ENCODE measurements around the gene FANCE. TPM values are rescaled to one million over a fixed set of nuclear protein-coding genes. Genes with fewer than 3 reads are reported as not detected.

FANCE gene
- polyA plus RNA-seq, 1 donor (not counting 4 experiments of a cell fraction or from before 2014, with no cell fraction given), result 6.4 TPM

DNA sequence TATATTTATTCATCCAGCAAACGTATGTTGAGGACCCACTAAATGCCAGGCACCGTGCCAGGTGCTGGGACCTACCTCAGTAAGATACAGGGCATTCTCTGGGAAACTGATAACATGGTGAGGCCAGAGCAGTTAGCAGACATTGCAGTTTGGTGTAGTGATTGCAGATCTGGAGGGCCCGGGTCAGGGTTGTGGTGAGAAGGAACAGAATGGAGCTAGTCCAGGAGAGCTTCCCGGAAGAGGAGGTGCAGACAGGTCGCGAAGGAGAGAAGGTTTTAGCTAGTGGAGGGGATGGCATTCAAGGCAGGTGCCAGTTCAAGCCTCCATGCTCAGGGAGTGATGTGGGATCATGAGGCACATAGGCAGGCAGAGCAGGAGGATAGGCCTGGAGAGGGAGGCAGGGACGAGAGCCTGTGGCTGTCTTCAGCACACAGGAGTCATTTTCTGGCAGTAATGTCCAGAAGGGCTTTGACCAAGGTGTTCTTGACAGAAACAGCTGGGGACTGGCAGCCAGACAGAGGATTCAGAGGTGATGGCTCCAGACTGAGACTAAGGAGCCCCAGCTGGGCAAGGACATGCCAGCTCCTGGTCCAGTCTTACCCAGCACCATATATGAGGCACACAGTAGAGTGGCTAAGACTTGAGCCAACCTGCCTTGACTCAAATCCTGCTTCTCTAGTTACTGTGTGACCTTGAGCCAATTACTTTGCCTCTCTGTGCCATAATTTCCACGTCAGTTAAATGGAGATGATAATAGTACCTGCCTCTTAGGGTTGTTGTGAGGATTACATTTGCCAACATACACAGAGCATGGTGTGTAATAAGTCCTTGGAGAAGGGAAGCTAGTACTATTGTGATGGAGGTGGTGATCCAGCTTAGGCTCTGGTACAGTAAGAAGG, 48.3 kb upstream of the FANCE start:
- H4K20me1 ChIP-seq (ENCODE audit: control insufficient read depth, extremely low read depth, insufficient read depth, low read length), result no peaks in the 10 kb centered on the region
- no peaks in the 10 kb centered on the region for H3K9me3 ChIP-seq (ENCODE audit: control insufficient read depth, low read depth, low read length)
- no peak for DNase-seq (ENCODE audit: low read depth, low spot score)
- no peaks in the 10 kb centered on the region for H3K27me3 ChIP-seq (ENCODE audit: control insufficient read depth, extremely low read depth, insufficient read depth, low read length)
- H2AFZ ChIP-seq (ENCODE audit: control insufficient read depth, low read length), result no peak overlapping the region
- H3K36me3 ChIP-seq (ENCODE audit: control insufficient read depth in 2 of 2, extremely low read depth in 1 of 2, insufficient read depth in 2 of 2, low read length in 2 of 2), result peaks cover 11 to 15% of the 10 kb centered on the region in 2 experiments
- H3K4me3 ChIP-seq (ENCODE audit: control insufficient read depth in 2 of 3, extremely low read depth in 1 of 3, insufficient read depth in 2 of 3, low read depth in 1 of 3, low read length in 3 of 3), result no peak overlapping the region
- dilution Hi-C loops (cut with MboI; ENCODE audit: extremely low pct_ligation_motif_present, low sequenced_read_pairs), result no loop called here
- peaks cover 74% of the 10 kb centered on the region for H3K79me2 ChIP-seq (ENCODE audit: control insufficient read depth, insufficient read depth, low read length)
- TF ChIP-seq, protein P1, sequence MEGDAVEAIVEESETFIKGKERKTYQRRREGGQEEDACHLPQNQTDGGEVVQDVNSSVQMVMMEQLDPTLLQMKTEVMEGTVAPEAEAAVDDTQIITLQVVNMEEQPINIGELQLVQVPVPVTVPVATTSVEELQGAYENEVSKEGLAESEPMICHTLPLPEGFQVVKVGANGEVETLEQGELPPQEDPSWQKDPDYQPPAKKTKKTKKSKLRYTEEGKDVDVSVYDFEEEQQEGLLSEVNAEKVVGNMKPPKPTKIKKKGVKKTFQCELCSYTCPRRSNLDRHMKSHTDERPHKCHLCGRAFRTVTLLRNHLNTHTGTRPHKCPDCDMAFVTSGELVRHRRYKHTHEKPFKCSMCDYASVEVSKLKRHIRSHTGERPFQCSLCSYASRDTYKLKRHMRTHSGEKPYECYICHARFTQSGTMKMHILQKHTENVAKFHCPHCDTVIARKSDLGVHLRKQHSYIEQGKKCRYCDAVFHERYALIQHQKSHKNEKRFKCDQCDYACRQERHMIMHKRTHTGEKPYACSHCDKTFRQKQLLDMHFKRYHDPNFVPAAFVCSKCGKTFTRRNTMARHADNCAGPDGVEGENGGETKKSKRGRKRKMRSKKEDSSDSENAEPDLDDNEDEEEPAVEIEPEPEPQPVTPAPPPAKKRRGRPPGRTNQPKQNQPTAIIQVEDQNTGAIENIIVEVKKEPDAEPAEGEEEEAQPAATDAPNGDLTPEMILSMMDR (optimal IDR thresholded peaks at IDR 0.05 in 1 of 3, IDR thresholded peaks at IDR 0.05 in 1 of 3, conservative IDR thresholded peaks at IDR 0.05 in 1 of 3; ENCODE audit: extremely low read depth in 1 of 3, insufficient read depth in 2 of 3, low read length in 3 of 3), result no peak
- no peak for TF ChIP-seq EZH2 (IDR thresholded peaks at IDR 0.05; ENCODE audit: low read length)
- no peak for FAIRE-seq
- H3K4me2 ChIP-seq (ENCODE audit: control insufficient read depth, extremely low read depth, insufficient read depth, low read depth, low read length), result no peak overlapping the region
- peaks cover 4% of the 10 kb centered on the region for H3K9me1 ChIP-seq (ENCODE audit: control insufficient read depth, extremely low read depth, insufficient read depth, low read length)
- H3K4me1 ChIP-seq (ENCODE audit: control insufficient read depth, extremely low read depth, insufficient read depth, low read length), result peaks cover 36% of the 10 kb centered on the region
- H3K9ac ChIP-seq (ENCODE audit: control insufficient read depth, extremely low read depth, insufficient read depth, low read length), result no peak overlapping the region
- H3K27ac ChIP-seq (ENCODE audit: control insufficient read depth, insufficient read depth, low read length), result peak overlapping the region; percentile 99

DNA sequence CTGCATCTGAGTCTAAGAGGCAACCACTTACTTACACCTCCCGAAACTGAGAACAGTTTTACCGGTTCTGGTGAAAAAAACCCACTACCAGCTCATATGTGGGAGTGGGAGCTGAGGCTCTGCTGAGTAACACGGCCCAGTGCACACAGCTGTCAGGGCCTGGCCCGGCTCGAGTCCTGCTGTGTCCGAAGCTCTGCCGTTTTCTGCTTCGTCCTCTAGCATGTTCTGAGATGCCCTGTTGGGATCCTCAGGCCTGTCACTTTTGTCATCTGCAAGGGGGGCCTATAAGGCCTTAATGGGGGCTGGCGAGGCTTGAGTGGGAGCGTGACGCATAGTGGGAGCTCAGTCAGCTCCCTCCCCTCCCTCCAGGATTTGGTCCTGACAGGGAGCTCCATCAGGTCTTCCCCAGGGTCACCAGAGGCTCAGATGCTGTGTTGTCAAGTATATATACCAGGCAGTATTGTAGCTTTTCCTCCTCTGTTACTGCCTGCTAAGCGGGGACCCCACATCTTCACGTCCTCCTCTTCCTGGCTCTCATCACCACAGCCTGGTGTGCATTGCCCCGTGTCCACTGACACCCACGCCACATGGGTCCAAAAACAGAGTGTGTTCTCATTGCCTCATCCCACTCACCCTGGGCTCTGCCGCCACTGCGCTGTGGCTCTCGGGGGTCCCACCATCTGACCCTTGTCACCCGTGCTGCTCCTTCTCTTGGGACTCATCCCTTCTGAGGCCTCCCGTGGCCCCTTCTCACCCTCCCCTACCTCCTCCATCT, 45.2 kb upstream of the FANCE start:
- Histone ChIP-seq H3K4me3 (ENCODE audit: control insufficient read depth in 2 of 3, extremely low read depth in 1 of 3, insufficient read depth in 2 of 3, low read depth in 1 of 3, low read length in 3 of 3) (no peak overlapping the region), H3K27ac (ENCODE audit: control insufficient read depth, insufficient read depth, low read length) (no peak overlapping the region), H3K4me2 (ENCODE audit: control insufficient read depth, extremely low read depth, insufficient read depth, low read depth, low read length) (no peak overlapping the region), H3K9ac (ENCODE audit: control insufficient read depth, extremely low read depth, insufficient read depth, low read length) (no peak overlapping the region), H3K27me3 (ENCODE audit: control insufficient read depth, extremely low read depth, insufficient read depth, low read length) (no peaks in the 10 kb centered on the region), H3K9me1 (ENCODE audit: control insufficient read depth, extremely low read depth, insufficient read depth, low read length) (peaks cover 2% of the 10 kb centered on the region), H3K9me3 (ENCODE audit: control insufficient read depth, low read depth, low read length) (no peaks in the 10 kb centered on the region), H4K20me1 (ENCODE audit: control insufficient read depth, extremely low read depth, insufficient read depth, low read length) (no peaks in the 10 kb centered on the region), H3K79me2 (ENCODE audit: control insufficient read depth, insufficient read depth, low read length) (peaks cover 61% of the 10 kb centered on the region), H3K36me3 (ENCODE audit: control insufficient read depth in 2 of 2, extremely low read depth in 1 of 2, insufficient read depth in 2 of 2, low read length in 2 of 2) (peaks cover 16 to 21% of the 10 kb centered on the region in 2 experiments), H3K4me1 (ENCODE audit: control insufficient read depth, extremely low read depth, insufficient read depth, low read length) (peaks cover 24% of the 10 kb centered on the region), H2AFZ (ENCODE audit: control insufficient read depth, low read length) (no peak overlapping the region)
- dilution Hi-C loops (cut with MboI; ENCODE audit: extremely low pct_ligation_motif_present, low sequenced_read_pairs), result no loop called here
- DNase-seq (ENCODE audit: low read depth, low spot score), result no peak
- no peak for FAIRE-seq
- TF ChIP-seq, protein P1 (optimal IDR thresholded peaks at IDR 0.05 in 1 of 3, IDR thresholded peaks at IDR 0.05 in 1 of 3, conservative IDR thresholded peaks at IDR 0.05 in 1 of 3; ENCODE audit: extremely low read depth in 1 of 3, insufficient read depth in 2 of 3, low read length in 3 of 3), result no peak
- TF ChIP-seq EZH2 (IDR thresholded peaks at IDR 0.05; ENCODE audit: low read length), result no peak
